Skeletal muscle tissue (tissue), 4 donors: Measurements from ENCODE around the gene COL4A4. TPM values are rescaled to one million over a fixed set of nuclear protein-coding genes. Genes with fewer than 3 reads are reported as not detected.

Experiments used
- H3K27ac ChIP-seq: one replicate; pipeline ENCODE4 v1.7.0; 2013; ENCODE audit warnings: mild to moderate bottlenecking, low read depth, low read length, inconsistent platforms
- H3K27me3 ChIP-seq, 3 donors: one replicate each; pipeline ENCODE4 v1.7.0; 2013; ENCODE audit warnings: low read length in 3 of 3; ENCODE audit not compliant: control insufficient read depth in 3 of 3, insufficient read depth in 3 of 3
- H3K36me3 ChIP-seq, 3 donors: one replicate each; pipeline ENCODE4 v1.7.0; 2013; ENCODE audit warnings: low read length in 3 of 3; ENCODE audit not compliant: control insufficient read depth in 3 of 3, insufficient read depth in 3 of 3
- H3K4me1 ChIP-seq, 3 donors: one replicate each; pipeline ENCODE4 v1.7.0; 2013; ENCODE audit warnings: low read length in 3 of 3, mild to moderate bottlenecking in 3 of 3; ENCODE audit not compliant: control insufficient read depth in 3 of 3, insufficient read depth in 3 of 3
- H3K4me3 ChIP-seq, 3 donors: one replicate each; pipeline ENCODE4 v1.7.0; 2013; ENCODE audit warnings: low read length in 3 of 3
- H3K9ac ChIP-seq, 3 donors: one replicate each; pipeline ENCODE4 v1.7.0; 2013; ENCODE audit warnings: low read length in 3 of 3, mild to moderate bottlenecking in 3 of 3, moderate library complexity in 2 of 3, low read depth in 1 of 3
- H3K9me3 ChIP-seq, 3 donors: one replicate each; pipeline ENCODE4 v1.7.0; 2013; ENCODE audit warnings: low read length in 3 of 3; ENCODE audit not compliant: control insufficient read depth in 3 of 3
- total RNA-seq: library from RNA; depleted of rRNA; stranded (reverse); fragments of >200 nt; gene quantifications from one replicate; pipeline ENCODE4 v1.2.3, GENCODE V29; 2014
- donor health status: Osteomylitis.

COL4A4 gene
- total RNA-seq, 1 donor from 2014 or later: under 0.01 TPM

- no peak overlapping the region for H3K9ac ChIP-seq
- no peaks in the 10 kb centered on the region for H3K27me3 ChIP-seq
- H3K36me3 ChIP-seq: peaks cover 0 to 20% (median 5%) of the 10 kb centered on the region in 3 donors
- no peak overlapping the region for H3K27ac ChIP-seq
- H3K4me3 ChIP-seq: no peak overlapping the region
- H3K9me3 ChIP-seq: no peaks in the 10 kb centered on the region
- H3K4me1 ChIP-seq: no peaks in the 10 kb centered on the region
Observed at GRCh38 chr2:227043981-227044380, 120.0 kb downstream of the COL4A4 start.

GRCh38 chr2:227038550-227039189 lies 125.3 kb downstream of the COL4A4 start:
- no peaks in the 10 kb centered on the region for H3K27me3 ChIP-seq
- no peak overlapping the region for H3K4me3 ChIP-seq
- no peak overlapping the region for H3K9ac ChIP-seq
- no peaks in the 10 kb centered on the region for H3K4me1 ChIP-seq
- H3K36me3 ChIP-seq: peaks cover 0 to 13% (median 3%) of the 10 kb centered on the region in 3 donors
- no peak overlapping the region for H3K27ac ChIP-seq
- H3K9me3 ChIP-seq: no peaks in the 10 kb centered on the region

- Histone ChIP-seq H3K27me3 (no peaks in the 10 kb centered on the region), H3K4me3 (no peak overlapping the region), H3K4me1 (no peaks in the 10 kb centered on the region), H3K9me3 (no peaks in the 10 kb centered on the region), H3K36me3 (peaks cover 3 to 10% (median 6%) of the 10 kb centered on the region in 3 donors), H3K9ac (no peak overlapping the region), H3K27ac (no peak overlapping the region)
Observed at GRCh38 chr2:227036527-227036926, 127.5 kb downstream of the COL4A4 start.

GRCh38 chr2:227035711-227036367 lies 128.2 kb downstream of the COL4A4 start:
- Histone ChIP-seq H3K4me1 (no peaks in the 10 kb centered on the region), H3K9me3 (no peaks in the 10 kb centered on the region), H3K36me3 (peaks cover 6 to 12% (median 8%) of the 10 kb centered on the region in 3 donors), H3K4me3 (no peak overlapping the region), H3K9ac (no peak overlapping the region), H3K27me3 (no peaks in the 10 kb centered on the region), H3K27ac (no peak overlapping the region)

GRCh38 chr2:227033471-227034148 lies 130.4 kb downstream of the COL4A4 start:
- no peaks in the 10 kb centered on the region for H3K27me3 ChIP-seq
- peaks cover 6 to 12% (median 8%) of the 10 kb centered on the region in 3 donors for H3K36me3 ChIP-seq
- H3K9me3 ChIP-seq: no peaks in the 10 kb centered on the region
- H3K4me1 ChIP-seq: no peaks in the 10 kb centered on the region
- H3K9ac ChIP-seq: no peak overlapping the region
- H3K4me3 ChIP-seq: no peak overlapping the region
- H3K27ac ChIP-seq: no peak overlapping the region

GRCh38 chr2:227031379-227031778 lies 132.6 kb downstream of the COL4A4 start:
- H3K4me1 ChIP-seq: no peaks in the 10 kb centered on the region
- H3K27ac ChIP-seq: no peak overlapping the region
- H3K9me3 ChIP-seq: no peaks in the 10 kb centered on the region
- H3K36me3 ChIP-seq: peaks cover 10 to 13% (median 12%) of the 10 kb centered on the region in 3 donors
- no peak overlapping the region for H3K9ac ChIP-seq
- H3K4me3 ChIP-seq: no peak overlapping the region
- H3K27me3 ChIP-seq: no peaks in the 10 kb centered on the region

GRCh38 chr2:227030789-227031188 lies 133.2 kb downstream of the COL4A4 start:
- no peaks in the 10 kb centered on the region for H3K9me3 ChIP-seq
- H3K36me3 ChIP-seq: peaks cover 10 to 13% (median 12%) of the 10 kb centered on the region in 3 donors
- no peak overlapping the region for H3K4me3 ChIP-seq
- no peak overlapping the region for H3K9ac ChIP-seq
- H3K27ac ChIP-seq: no peak overlapping the region
- H3K4me1 ChIP-seq: no peaks in the 10 kb centered on the region
- H3K27me3 ChIP-seq: no peaks in the 10 kb centered on the region

GRCh38 chr2:227029426-227030105 lies 134.4 kb downstream of the COL4A4 start:
- Histone ChIP-seq H3K4me3 (no peak overlapping the region), H3K27me3 (no peaks in the 10 kb centered on the region), H3K4me1 (no peaks in the 10 kb centered on the region), H3K9ac (no peak overlapping the region), H3K27ac (no peak overlapping the region), H3K9me3 (no peaks in the 10 kb centered on the region), H3K36me3 (peaks cover 10 to 19% (median 13%) of the 10 kb centered on the region in 3 donors)

GRCh38 chr2:227025510-227025909 lies 138.5 kb downstream of the COL4A4 start:
- H3K4me3 ChIP-seq: no peak overlapping the region
- H3K36me3 ChIP-seq: peaks cover 4 to 16% (median 9%) of the 10 kb centered on the region in 3 donors
- no peak overlapping the region for H3K9ac ChIP-seq
- no peaks in the 10 kb centered on the region for H3K4me1 ChIP-seq
- H3K27ac ChIP-seq: no peak overlapping the region
- no peaks in the 10 kb centered on the region for H3K27me3 ChIP-seq
- H3K9me3 ChIP-seq: no peaks in the 10 kb centered on the region
